Chondrocyte (in vitro differentiated cells): Measurements from ENCODE around the gene KRT40. TPM values are rescaled to one million over a fixed set of nuclear protein-coding genes. Genes with fewer than 3 reads are reported as not detected.
A peak's percentile ranks its signal among the peaks of the same experiment; 100 is the strongest.

Source experiments
- DNase-seq: peaks from one replicate; pipeline ENCODE4 v3.0.0; 2021; ENCODE audit warnings: mixed read lengths, low spot score
- H3K27ac Mint-ChIP-seq: one replicate; pipeline ENCODE4 v1.8.0; 2021; ENCODE audit warnings: mild to moderate bottlenecking, moderate library complexity, mixed read lengths; ENCODE audit not compliant: unreplicated experiment
- H3K27me3 Mint-ChIP-seq: 2 replicates; pipeline ENCODE4 v1.8.0; 2021; ENCODE audit warnings: low read depth, mixed read lengths
- H3K36me3 Mint-ChIP-seq: 2 replicates; pipeline ENCODE4 v1.8.0; 2021; ENCODE audit warnings: low read depth, mixed read lengths
- H3K4me1 Mint-ChIP-seq: 2 replicates; pipeline ENCODE4 v1.8.0; 2021; ENCODE audit warnings: low read depth, mild to moderate bottlenecking, mixed read lengths
- H3K4me3 Mint-ChIP-seq: one replicate; pipeline ENCODE4 v1.8.0; 2021; ENCODE audit warnings: mild to moderate bottlenecking, moderate library complexity, mixed read lengths; ENCODE audit not compliant: unreplicated experiment
- H3K9me3 Mint-ChIP-seq: 2 replicates; pipeline ENCODE4 v1.8.0; 2021; ENCODE audit warnings: low read depth, mixed read lengths
- total RNA-seq: library from RNA; stranded (reverse); gene quantifications from 3 replicates; pipeline ENCODE4 v1.2.1, GENCODE V29; 2021
- TF ChIP-seq, protein P1 (sequence below): fragments of 200-600 bp; sonication (generic); IDR thresholded peaks from 2 replicates; pipeline ENCODE4 v1.5.0; 2021; ENCODE audit warnings: antibody characterized with exemption, mild to moderate bottlenecking, moderate library complexity

Gene KRT40
- total RNA-seq, 1 donor from 2014 or later, result not detected

GRCh38 chr17:40992666-40993065, 8.5 kb upstream of the KRT40 start:
- no peaks in the 10 kb centered on the region for H3K4me1 Mint-ChIP-seq
- H3K9me3 Mint-ChIP-seq, result no peaks in the 10 kb centered on the region
- H3K36me3 Mint-ChIP-seq, result peaks cover 1% of the 10 kb centered on the region
- no peak overlapping the region for H3K4me3 Mint-ChIP-seq
- TF ChIP-seq, protein P1, sequence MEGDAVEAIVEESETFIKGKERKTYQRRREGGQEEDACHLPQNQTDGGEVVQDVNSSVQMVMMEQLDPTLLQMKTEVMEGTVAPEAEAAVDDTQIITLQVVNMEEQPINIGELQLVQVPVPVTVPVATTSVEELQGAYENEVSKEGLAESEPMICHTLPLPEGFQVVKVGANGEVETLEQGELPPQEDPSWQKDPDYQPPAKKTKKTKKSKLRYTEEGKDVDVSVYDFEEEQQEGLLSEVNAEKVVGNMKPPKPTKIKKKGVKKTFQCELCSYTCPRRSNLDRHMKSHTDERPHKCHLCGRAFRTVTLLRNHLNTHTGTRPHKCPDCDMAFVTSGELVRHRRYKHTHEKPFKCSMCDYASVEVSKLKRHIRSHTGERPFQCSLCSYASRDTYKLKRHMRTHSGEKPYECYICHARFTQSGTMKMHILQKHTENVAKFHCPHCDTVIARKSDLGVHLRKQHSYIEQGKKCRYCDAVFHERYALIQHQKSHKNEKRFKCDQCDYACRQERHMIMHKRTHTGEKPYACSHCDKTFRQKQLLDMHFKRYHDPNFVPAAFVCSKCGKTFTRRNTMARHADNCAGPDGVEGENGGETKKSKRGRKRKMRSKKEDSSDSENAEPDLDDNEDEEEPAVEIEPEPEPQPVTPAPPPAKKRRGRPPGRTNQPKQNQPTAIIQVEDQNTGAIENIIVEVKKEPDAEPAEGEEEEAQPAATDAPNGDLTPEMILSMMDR, result no peak
- H3K27me3 Mint-ChIP-seq, result peaks cover 6% of the 10 kb centered on the region
- DNase-seq, result no peak
- no peak overlapping the region for H3K27ac Mint-ChIP-seq

- no peaks in the 10 kb centered on the region for H3K9me3 Mint-ChIP-seq
- H3K4me1 Mint-ChIP-seq, result no peaks in the 10 kb centered on the region
- H3K27ac Mint-ChIP-seq, result no peak overlapping the region
- H3K4me3 Mint-ChIP-seq, result no peak overlapping the region
- TF ChIP-seq, protein P1, result no peak
- H3K27me3 Mint-ChIP-seq, result peaks cover 4% of the 10 kb centered on the region
- no peaks in the 10 kb centered on the region for H3K36me3 Mint-ChIP-seq
- DNase-seq, result no peak
These were observed 2.8 kb upstream of the KRT40 start for GRCh38 chr17:40986920-40987319.

- peaks cover 20% of the 10 kb centered on the region for H3K4me1 Mint-ChIP-seq
- TF ChIP-seq, protein P1, result no peak
These were observed 3.0 kb downstream of the KRT40 start for GRCh38 chr17:40981115-40981514.

GRCh38 chr17:40980596-40980995, 3.5 kb downstream of the KRT40 start:
- peaks cover 20% of the 10 kb centered on the region for H3K4me1 Mint-ChIP-seq
- no peak for DNase-seq
- no peak overlapping the region for H3K4me3 Mint-ChIP-seq
- peaks cover 2% of the 10 kb centered on the region for H3K27me3 Mint-ChIP-seq
- TF ChIP-seq, protein P1, result no peak
- no peaks in the 10 kb centered on the region for H3K36me3 Mint-ChIP-seq
- no peaks in the 10 kb centered on the region for H3K9me3 Mint-ChIP-seq
- peak overlapping the region; percentile 46 for H3K27ac Mint-ChIP-seq

More at GRCh38 chr17:40981115-40981514, 3.0 kb downstream of the KRT40 start:
- DNase-seq, result no peak
- H3K4me3 Mint-ChIP-seq, result peak overlapping the region; percentile 22
- no peak overlapping the region for H3K27ac Mint-ChIP-seq
- H3K27me3 Mint-ChIP-seq, result peaks cover 2% of the 10 kb centered on the region
- H3K36me3 Mint-ChIP-seq, result no peaks in the 10 kb centered on the region
- H3K9me3 Mint-ChIP-seq, result no peaks in the 10 kb centered on the region

GRCh38 chr17:40980117-40980516, 4.0 kb downstream of the KRT40 start:
- no peaks in the 10 kb centered on the region for H3K27me3 Mint-ChIP-seq
- H3K4me3 Mint-ChIP-seq, result no peak overlapping the region
- no peak overlapping the region for H3K27ac Mint-ChIP-seq
- H3K4me1 Mint-ChIP-seq, result peaks cover 20% of the 10 kb centered on the region
- H3K9me3 Mint-ChIP-seq, result no peaks in the 10 kb centered on the region
- no peak for DNase-seq
- TF ChIP-seq, protein P1, result no peak
- H3K36me3 Mint-ChIP-seq, result no peaks in the 10 kb centered on the region
